HG02938 (cell line): ENCODE data around the gene HES3.
"Not testable (repeated sequence)": the region's sequence is repeated elsewhere in the genome, so short reads cannot be mapped to it uniquely, and the experiment has no call there.

Experiments used
- ATAC-seq: cut with Tn5 transposase; IDR thresholded peaks from one replicate; pipeline ENCODE4 v1.9.1; 2021; ENCODE audit warnings: mild to moderate bottlenecking, moderate library complexity; ENCODE audit not compliant: unreplicated experiment

HES3 gene

GRCh38 chr1:6218375-6219164 is 25.4 kb upstream of the HES3 start:
- ATAC-seq = no peak

GRCh38 chr1:6219641-6220040 is 24.3 kb upstream of the HES3 start:
- ATAC-seq = not testable (repeated sequence)

- ATAC-seq = no peak
Measured at GRCh38 chr1:6220236-6220635, 23.7 kb upstream of the HES3 start.

GRCh38 chr1:6221210-6221784 is 22.7 kb upstream of the HES3 start:
- ATAC-seq = no peak

- ATAC-seq = no peak
Measured at GRCh38 chr1:6222636-6223035, 21.3 kb upstream of the HES3 start.

GRCh38 chr1:6223617-6224016 is 20.4 kb upstream of the HES3 start:
- no peak for ATAC-seq

GRCh38 chr1:6224718-6225117 is 19.3 kb upstream of the HES3 start:
- no peak for ATAC-seq

- no peak for ATAC-seq
Measured at GRCh38 chr1:6225651-6226050, 18.3 kb upstream of the HES3 start.

- no peak for ATAC-seq
Measured at GRCh38 chr1:6233376-6233775, 10.6 kb upstream of the HES3 start.

- no peak for ATAC-seq
Measured at GRCh38 chr1:6234502-6235295, 9.3 kb upstream of the HES3 start.

- ATAC-seq = no peak
Measured at GRCh38 chr1:6235296-6235677, 8.7 kb upstream of the HES3 start.

GRCh38 chr1:6237093-6237492 is 6.9 kb upstream of the HES3 start:
- no peak for ATAC-seq

GRCh38 chr1:6239213-6239752 is 4.7 kb upstream of the HES3 start:
- ATAC-seq = no peak

- no peak for ATAC-seq
Measured at GRCh38 chr1:6239950-6240768, 3.8 kb upstream of the HES3 start.

GRCh38 chr1:6241107-6241886 is 2.7 kb upstream of the HES3 start:
- ATAC-seq = no peak

GRCh38 chr1:6241887-6242740 is 1.9 kb upstream of the HES3 start:
- no peak for ATAC-seq

- ATAC-seq = no peak
Measured at GRCh38 chr1:6243053-6243834, 735 bp upstream of the HES3 start.

- no peak for ATAC-seq
Measured at GRCh38 chr1:6244401-6245049, 546 bp downstream of the HES3 start.
